Lower lobe of right lung (tissue), 2 donors: ENCODE measurements around the gene TMEM95. TPM values are rescaled to one million over a fixed set of nuclear protein-coding genes. Genes with fewer than 3 reads are reported as not detected.

ENCODE experiments used
- ATAC-seq, 2 donors: fragments of 200-7000 bp; cut with Tn5 transposase; one replicate each; pipeline ENCODE4 v1.9.1; 2020 to 2022; ENCODE audit warnings: mild to moderate bottlenecking in 2 of 2, moderate library complexity in 2 of 2
- DNase-seq: peaks from one replicate; pipeline ENCODE4 v3.0.0-alpha.2; 2020
- H3K27ac ChIP-seq: fragments of 200-600 bp; one replicate; pipeline ENCODE4 v1.8.0; 2022
- H3K27me3 ChIP-seq: fragments of 200-600 bp; one replicate; pipeline ENCODE4 v1.8.0; 2022; ENCODE audit warnings: low read depth
- H3K36me3 ChIP-seq: fragments of 200-600 bp; one replicate; pipeline ENCODE4 v1.8.0; 2022; ENCODE audit warnings: mild to moderate bottlenecking
- H3K4me1 ChIP-seq: fragments of 200-600 bp; one replicate; pipeline ENCODE4 v1.8.0; 2022
- H3K4me3 ChIP-seq: fragments of 200-600 bp; one replicate; pipeline ENCODE4 v1.8.0; 2022; ENCODE audit warnings: mild to moderate bottlenecking
- H3K9me3 ChIP-seq: fragments of 200-600 bp; one replicate; pipeline ENCODE4 v1.8.0; 2022
- intact Hi-C: fragments of 100-400 bp; cut with DNase I; formaldehyde crosslinking; loops from one replicate; pipeline ENCODE4 v1.11.0; 2022
- total RNA-seq: library from RNA; stranded (reverse); fragmentation: NEBNext Ultra II Directional; extraction: Animal tissue kit (Norgen Biotek cat#: 25700); gene quantifications from one replicate; pipeline ENCODE4 v1.2.1, GENCODE V29; 2021
- TF ChIP-seq, protein P1 (sequence below): fragments of 200-600 bp; IDR thresholded peaks from one replicate; pipeline ENCODE4 v1.8.0; 2022; ENCODE audit warnings: antibody characterized with exemption, mild to moderate bottlenecking
- donor health status: DM: no; HTN: yes; CAD: no; lungs with severe emphysema.

TMEM95 gene
- total RNA-seq, 1 donor from 2014 or later: not detected

DNA sequence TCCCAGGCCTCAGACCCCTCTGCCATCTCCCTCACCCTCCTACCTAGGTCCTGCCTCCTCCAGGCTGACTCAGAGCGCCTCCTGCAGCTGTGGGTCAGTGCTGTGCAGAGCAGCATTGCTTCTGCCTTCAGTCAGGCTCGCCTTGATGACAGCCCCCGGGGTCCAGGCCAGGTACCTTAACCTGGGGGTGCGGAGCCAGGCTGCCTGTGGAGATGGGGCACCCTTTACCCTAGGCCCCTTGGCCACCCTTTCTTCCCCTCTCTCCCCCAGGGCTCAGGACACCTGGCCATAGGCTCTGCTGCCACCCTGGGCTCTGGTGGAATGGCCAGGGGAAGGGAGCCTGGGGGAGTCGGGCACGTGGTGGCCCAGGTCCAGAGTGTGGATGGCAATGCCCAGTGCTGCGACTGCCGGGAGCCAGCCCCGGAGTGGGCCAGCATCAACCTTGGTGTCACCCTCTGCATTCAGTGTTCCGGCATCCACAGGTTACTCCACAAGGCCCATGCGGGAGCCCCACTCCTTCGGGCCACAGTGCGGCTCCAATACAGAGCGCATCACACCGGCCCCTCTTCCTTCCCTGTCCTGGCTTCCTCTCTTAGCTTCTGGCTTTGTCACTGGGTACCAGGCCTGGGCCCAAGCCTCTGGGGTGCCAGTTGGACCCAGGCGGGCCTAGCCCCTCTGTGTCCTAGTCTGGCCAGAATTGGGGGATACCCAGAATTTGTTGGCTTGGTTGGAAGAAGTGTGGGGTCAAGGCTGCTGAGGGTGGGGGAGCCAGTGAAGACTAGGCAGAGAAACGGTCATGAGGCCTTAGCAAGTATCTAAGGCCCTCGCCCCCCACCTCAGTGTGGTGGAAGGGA is 8.0 kb upstream of the TMEM95 start:
- H3K4me3 ChIP-seq: no peak overlapping the region
- no peak overlapping the region for H3K27ac ChIP-seq
- H3K9me3 ChIP-seq: no peaks in the 10 kb centered on the region
- H3K36me3 ChIP-seq: peaks cover 4% of the 10 kb centered on the region
- TF ChIP-seq, protein P1, sequence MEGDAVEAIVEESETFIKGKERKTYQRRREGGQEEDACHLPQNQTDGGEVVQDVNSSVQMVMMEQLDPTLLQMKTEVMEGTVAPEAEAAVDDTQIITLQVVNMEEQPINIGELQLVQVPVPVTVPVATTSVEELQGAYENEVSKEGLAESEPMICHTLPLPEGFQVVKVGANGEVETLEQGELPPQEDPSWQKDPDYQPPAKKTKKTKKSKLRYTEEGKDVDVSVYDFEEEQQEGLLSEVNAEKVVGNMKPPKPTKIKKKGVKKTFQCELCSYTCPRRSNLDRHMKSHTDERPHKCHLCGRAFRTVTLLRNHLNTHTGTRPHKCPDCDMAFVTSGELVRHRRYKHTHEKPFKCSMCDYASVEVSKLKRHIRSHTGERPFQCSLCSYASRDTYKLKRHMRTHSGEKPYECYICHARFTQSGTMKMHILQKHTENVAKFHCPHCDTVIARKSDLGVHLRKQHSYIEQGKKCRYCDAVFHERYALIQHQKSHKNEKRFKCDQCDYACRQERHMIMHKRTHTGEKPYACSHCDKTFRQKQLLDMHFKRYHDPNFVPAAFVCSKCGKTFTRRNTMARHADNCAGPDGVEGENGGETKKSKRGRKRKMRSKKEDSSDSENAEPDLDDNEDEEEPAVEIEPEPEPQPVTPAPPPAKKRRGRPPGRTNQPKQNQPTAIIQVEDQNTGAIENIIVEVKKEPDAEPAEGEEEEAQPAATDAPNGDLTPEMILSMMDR: no peak
- peaks cover 20% of the 10 kb centered on the region for H3K4me1 ChIP-seq
- intact Hi-C loops: no loop called here
- DNase-seq (no peak), ATAC-seq (no peak)
- H3K27me3 ChIP-seq: peaks cover 5% of the 10 kb centered on the region

DNA sequence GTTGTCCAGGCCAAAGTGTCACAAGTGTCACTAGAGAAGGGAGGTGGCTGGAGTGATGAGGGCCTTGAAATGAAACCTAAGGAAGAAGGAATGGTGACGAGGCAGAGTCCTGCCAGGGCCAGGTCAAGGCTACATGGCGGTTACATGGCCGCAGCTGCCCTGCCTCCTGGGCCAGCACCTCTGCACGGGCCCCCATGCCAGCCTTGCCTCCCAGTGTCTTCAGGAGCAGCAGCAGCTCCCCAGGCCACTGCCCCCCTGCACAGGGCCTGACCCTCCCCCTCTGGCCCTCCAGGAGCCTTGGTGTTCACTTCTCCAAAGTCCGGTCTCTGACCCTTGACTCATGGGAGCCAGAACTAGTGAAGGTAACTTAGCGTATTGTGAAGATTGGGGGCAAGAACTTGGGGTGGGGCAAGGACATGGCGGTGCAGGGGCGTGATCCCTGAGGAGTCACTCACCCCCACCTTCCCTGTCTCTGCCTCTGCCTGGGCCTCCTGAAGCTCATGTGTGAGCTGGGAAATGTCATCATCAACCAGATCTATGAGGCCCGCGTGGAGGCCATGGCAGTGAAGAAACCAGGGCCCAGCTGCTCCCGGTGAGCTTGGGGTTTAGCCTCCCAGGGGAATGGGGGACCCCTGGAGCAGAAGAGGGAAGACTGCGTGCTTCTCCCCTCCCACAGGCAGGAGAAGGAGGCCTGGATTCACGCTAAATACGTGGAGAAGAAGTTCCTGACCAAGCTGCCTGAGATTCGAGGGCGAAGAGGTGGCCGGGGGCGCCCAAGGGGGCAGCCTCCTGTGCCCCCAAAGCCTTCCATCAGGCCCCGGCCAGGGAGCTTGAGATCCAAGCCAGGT is 7.1 kb upstream of the TMEM95 start:
- intact Hi-C loops: no loop called here
- Histone ChIP-seq H3K27ac (no peak overlapping the region), H3K4me3 (no peak overlapping the region), H3K27me3 (no peaks in the 10 kb centered on the region), H3K36me3 (no peaks in the 10 kb centered on the region), H3K4me1 (peaks cover 26% of the 10 kb centered on the region), H3K9me3 (no peaks in the 10 kb centered on the region)
- no peak for ATAC-seq
- no peak for DNase-seq
- TF ChIP-seq, protein P1: no peak

DNA sequence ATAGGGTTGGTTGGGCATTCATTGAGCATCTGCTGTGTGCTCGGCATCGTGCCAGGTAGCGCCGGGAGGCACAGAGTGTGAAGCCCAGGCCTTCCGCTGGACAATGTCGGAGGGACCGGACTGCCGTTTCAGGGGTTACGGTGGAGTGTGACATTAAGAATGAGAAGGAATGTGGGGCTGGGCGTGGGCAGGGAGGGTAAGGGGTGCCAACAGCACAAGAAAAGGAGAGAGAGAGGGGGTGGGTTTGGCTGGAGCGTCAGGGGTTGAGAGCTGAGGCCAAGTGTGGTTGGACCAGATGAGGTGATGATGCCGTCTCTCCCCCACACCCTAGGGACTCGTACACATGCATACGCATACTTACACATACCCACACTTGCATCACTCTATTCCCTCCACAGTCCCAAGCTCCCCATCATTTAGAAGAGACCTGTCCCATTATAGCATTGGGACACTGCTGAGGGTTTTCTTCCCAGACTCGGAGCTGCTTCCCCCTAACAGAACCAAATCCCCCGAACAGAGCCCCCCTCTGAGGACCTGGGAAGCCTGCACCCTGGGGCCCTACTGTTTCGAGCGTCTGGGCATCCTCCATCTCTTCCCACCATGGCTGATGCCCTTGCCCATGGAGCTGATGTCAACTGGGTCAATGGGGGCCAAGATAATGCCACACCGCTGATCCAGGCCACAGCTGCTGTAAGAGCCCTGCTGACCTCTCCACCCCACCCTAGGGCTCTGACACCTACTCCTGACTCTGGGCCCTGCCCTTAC is 6.3 kb upstream of the TMEM95 start:
- H3K27me3 ChIP-seq: no peaks in the 10 kb centered on the region
- TF ChIP-seq, protein P1: no peak
- no peak for ATAC-seq
- intact Hi-C loops: no loop called here
- no peaks in the 10 kb centered on the region for H3K9me3 ChIP-seq
- H3K4me1 ChIP-seq: peaks cover 35% of the 10 kb centered on the region
- no peak overlapping the region for H3K27ac ChIP-seq
- H3K36me3 ChIP-seq: no peaks in the 10 kb centered on the region
- no peak overlapping the region for H3K4me3 ChIP-seq
- DNase-seq: no peak

DNA sequence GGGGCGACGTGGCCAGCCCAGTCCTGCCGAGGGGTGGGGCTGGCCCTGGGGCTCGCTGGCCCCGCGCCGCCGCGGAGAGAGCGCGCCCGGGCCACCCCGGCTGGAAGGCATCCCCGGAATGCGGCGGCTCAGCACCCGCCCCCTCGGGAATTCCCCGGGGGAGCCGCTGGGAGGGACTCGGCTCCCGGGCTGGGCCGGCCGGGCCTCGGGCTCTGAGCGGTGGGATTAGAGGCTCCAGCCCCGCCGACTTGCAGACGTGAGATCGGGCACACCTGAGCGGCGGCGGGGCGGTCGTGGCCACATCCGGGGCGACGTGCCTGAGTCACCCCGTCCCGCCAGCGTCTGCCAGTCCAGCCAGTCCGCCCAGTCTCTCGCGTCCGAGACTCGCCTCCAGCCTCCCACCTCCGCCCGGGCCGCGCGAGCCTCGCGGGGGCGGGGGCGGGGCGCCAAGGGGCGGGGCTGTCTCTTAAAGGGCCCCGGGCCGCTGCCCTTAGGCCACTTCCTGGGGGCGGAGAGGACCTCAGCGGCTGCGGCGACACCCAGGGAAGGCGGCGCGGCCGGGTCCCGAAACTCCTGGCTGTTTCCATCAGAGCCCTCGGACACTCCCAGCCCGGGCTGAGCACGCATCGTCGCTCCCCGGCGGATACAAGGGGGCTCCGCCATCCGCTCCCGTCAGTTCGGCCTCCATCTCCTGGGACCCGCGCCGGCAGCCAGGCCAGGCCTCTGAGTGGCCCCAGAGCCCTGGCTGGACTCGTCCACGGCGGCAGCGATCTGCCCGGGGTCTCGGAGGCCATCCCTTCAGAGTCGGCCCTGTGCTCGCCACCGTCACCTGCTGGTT is 3.1 kb upstream of the TMEM95 start, which contains the start of gene KCTD11:
Gene KCTD11 (plus strand): TSS at position 498 of the 838 bp plus-strand sequence.
- Histone ChIP-seq H3K9me3 (no peaks in the 10 kb centered on the region), H3K4me1 (peaks cover 57% of the 10 kb centered on the region), H3K4me3 (peak within 1 kb of the TSS; percentile 87), H3K27ac (peak within 1 kb of the TSS; percentile 96), H3K27me3 (no peaks in the 10 kb centered on the region), H3K36me3 (no peaks in the 10 kb centered on the region)
- intact Hi-C loops: no loop called here
- TF ChIP-seq, protein P1: no peak
- ATAC-seq (peak; percentile 88 to 89), DNase-seq (peak; percentile 95)
